Right renal cortex interstitium (tissue), 3 donors: ENCODE measurements around the gene ERC2. TPM values are rescaled to one million over a fixed set of nuclear protein-coding genes. Genes with fewer than 3 reads are reported as not detected.

Experiments
- DNase-seq, 3 donors: peaks; one replicate each; pipeline ENCODE4 v3.0.0-alpha.2; 2013; ENCODE audit warnings: low read depth in 3 of 3, low spot score in 2 of 3
- polyA plus RNA-seq, 3 donors: library from polyadenylated mRNA; unstranded; fragments of 120-200 nt; gene quantifications; one replicate each; pipeline ENCODE4 v1.2.1, GENCODE V29; 2013; ENCODE audit not compliant: insufficient read length in 3 of 3

Gene ERC2
- polyA plus RNA-seq, 3 donors = 3.5 to 4.0 (median 3.7) TPM

GRCh38 chr3:55669133-55669532 lies 799.1 kb downstream of the ERC2 start:
- DNase-seq = no peak

GRCh38 chr3:55668359-55668758 lies 799.9 kb downstream of the ERC2 start:
- no peak for DNase-seq

- DNase-seq = no peak
These were observed 803.9 kb downstream of the ERC2 start for GRCh38 chr3:55664387-55664786.

GRCh38 chr3:55662683-55663082 lies 805.6 kb downstream of the ERC2 start:
- no peak for DNase-seq

DNA sequence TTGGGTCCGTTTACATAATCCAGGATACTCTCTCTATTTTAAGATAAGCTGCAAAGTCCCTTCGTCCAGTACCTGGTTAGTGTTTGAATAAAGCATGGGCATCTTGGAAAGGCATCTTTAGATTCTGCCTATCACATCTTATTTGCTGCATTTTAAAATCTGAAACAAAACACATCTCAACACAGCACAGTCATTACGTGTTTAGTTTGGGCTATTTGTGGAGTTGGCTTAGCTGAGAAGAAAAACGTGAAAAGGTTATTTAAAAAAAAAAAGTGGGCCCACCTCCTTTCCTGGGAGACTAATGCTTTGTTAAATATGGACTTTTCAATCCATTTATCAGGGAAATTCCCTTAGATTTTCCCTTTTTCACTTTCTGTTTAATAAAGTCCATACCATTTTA lies 806.7 kb downstream of the ERC2 start:
- no peak for DNase-seq

DNA sequence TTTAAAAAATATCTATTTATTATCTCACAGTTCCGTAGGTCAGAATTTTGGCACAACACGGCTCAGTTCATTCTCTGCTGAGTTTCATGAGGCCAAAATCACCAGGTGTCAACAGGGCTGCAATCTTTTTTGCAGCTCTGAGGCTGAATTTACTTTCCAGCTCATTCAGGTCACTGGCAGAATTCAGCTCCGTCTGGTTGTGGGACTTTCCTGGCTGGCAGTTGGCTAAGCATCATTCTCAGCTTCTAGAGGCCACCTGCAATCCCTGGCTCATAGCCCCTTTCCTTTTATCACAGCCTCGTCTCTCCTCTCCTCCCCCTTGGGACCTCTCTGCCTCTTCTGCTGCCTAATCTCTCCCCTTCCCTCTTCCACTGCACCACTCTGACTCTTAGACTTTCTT lies 807.1 kb downstream of the ERC2 start:
- DNase-seq = no peak

DNA sequence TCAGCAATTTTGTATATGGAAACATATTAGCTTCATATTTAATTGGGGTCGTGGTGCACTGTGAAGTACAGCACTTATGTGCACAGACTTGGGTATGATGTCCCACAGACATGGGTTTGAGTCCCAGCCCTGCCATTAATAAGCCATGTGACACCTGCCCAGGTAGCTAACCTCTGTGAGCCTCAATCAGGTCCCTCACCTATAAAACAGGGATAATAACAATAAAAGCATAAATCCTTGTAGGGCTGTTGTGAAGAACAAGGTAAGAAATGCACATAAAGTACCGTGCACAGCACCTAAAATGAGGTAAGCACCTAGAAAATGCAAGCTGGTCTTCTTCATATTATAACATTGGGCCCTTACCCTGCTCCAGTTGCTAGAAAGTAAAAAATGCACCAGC lies 807.6 kb downstream of the ERC2 start:
- no peak for DNase-seq

- DNase-seq = no peak
These were observed 808.6 kb downstream of the ERC2 start for GRCh38 chr3:55659701-55660100.

DNA sequence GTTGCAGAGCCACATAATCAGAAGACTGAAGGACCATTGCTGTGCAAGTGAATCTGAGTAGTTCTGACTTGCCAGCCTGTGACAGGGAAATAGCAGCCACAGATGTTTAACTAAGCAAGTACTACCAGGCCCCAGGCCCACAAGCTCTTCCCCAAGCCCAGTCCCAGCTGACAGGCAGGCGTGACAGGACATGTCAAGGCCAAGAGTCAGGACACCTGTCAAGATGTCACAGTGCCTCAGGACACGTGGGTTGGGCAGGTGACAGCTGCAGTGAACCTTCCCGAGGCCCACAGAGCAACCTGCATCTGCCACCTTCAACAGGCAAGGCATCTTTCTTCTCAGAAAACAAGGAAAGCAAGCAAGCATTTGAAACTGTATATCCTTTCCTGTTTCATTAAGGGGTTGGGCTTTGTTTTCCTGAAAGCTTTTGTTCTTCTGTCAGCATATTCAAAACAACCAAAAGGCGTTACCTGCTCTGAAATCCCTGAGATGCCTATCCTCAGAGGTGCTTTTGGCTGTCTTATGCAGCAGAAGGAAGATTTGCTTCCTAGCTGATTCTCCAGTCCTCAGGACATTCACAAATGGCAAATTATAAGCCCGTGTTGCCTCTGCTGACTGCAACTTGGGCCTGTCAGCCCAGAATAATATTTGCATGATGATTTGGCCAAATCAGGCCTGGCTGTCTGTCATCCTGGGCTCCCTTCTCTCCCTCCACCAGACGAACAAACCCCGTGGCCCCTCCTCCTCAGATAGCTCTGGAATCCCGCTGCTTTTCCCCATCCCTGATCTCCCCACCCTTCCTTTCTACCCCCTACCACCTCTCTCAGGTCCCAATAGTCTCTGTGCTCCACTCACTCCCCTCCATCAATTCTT lies 809.3 kb downstream of the ERC2 start:
- DNase-seq = no peak

GRCh38 chr3:55658270-55658669 lies 810.0 kb downstream of the ERC2 start:
- DNase-seq = no peak

DNA sequence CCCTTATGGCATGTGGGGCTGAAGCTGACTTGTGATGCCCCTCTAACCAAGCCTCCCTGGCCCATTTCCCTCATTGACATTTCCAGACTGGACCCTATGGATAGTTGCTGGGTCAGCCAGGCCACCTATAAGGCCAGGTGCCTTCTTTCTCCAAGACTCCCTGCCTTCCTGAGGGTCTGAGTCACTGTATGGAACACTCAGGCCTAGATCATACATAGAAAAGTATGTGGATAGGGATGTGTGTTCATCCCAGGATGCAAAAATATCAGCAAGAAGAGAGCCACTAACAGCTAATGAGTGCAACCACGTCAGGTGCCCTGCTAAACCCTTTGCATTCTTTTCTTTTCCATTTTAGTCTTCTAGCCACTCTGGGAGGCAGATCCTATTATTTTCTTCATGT lies 812.7 kb downstream of the ERC2 start:
- no peak for DNase-seq

GRCh38 chr3:55654123-55654760 lies 814.0 kb downstream of the ERC2 start:
- DNase-seq = no peak

DNA sequence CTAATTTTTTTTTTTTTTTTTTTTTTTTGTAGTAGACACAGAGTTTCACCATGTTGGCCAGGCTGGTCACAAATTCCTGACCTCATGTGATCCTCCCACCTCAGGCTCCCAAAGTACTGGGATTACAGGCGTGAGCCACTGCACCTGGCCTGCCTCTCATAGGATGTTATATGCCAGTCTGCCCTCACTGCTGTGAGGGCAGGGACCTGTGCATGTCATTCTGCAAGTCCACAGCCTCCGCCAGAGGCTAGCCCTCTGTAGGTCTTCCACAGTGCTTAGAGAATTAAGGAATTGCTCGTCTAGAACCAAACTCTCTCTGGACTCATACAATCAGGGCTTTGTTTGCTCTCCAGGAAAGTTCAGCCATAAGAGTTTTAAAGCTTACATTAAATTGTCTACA lies 817.3 kb downstream of the ERC2 start:
- DNase-seq = no peak

DNA sequence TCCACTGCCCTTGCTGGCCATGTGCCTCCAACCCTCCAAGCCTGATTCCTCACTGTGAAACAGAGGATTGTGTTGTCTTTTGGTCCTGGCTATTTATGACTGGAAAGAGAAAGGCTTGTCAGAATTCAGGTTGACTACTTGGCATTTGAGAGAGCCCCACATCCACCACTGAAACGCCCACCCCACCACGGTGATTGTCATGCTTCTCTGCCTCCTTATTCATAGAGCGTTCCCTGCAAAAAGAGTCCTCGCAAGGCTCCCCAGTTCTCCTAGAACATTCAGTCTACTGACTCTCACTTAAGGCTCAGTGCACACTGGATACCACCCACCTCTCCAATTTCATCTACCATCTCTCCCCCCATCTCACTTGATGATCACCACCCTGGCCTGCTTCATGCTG lies 818.3 kb downstream of the ERC2 start:
- DNase-seq = no peak

DNA sequence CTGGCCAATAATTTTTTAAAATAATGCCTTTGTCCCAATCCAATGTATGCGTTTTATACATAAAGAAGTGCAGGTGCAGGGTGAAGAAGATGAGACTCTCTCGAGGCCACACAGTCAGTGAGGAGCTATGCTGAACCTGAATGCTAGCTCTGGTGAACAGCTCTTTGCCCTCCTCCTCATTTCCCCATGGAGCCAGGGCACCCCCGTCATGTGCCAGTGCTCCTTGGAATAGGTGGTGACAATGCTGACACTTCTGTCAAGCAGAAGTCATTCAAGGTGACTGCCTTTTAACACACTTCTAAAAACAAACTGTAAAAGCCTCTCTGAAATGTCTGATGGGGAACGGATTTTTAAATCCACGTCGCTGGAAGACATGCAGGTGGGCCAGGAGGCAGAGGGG lies 818.7 kb downstream of the ERC2 start:
- DNase-seq = no peak

DNA sequence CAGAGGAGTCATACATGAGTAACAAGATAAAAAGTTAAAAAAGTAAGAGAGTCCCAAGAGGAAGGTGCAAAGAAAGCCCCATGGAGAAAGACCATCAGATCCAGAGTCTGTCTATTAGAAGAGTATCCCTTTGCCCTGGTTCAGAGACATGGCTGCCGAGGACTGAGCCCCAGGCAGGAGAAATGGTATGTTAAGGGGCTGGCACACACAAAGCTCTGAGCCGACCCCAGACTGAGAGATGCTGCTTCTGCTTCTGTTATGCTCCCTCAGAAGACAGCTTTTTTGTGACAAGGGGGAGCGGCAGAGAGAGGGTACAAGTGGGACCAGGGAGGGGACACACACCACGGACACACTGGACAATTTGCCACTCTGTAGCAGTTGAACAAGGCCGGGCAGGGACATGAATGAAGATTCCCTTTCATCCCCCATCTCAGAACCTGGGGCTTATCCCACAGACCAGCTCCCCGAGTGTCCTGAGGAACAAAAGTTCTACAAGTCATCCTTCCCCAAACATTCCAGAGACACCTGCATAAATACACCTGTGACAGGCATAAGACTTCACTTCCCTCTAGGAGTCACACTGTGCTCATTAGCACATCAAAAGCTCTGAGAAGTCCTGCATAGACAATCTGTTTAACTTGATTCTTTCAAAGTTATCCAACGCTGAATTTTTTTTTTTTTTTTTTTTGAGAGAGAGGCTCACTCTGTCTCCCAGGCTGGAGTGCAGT lies 819.5 kb downstream of the ERC2 start:
- no peak for DNase-seq

DNA sequence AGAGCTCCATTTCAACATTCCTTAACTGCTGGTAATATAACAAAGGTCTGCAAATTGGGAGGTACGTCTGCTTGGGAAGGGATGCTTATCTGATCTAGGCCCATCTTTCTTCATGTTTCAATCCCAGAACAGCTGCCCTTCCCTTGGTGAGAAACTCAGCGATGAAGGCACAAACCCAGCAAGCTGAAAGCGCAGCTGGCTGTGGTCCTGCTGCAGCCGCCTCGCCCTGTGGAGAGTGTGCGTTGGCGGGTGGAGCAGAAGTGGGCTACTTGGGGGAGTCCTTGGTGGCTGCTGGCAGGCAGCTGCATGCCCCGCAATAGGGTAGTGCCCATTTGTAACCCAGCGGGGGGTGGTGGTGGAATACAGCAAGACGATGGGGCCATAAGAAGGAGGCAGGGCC lies 820.6 kb downstream of the ERC2 start:
- DNase-seq = no peak

DNA sequence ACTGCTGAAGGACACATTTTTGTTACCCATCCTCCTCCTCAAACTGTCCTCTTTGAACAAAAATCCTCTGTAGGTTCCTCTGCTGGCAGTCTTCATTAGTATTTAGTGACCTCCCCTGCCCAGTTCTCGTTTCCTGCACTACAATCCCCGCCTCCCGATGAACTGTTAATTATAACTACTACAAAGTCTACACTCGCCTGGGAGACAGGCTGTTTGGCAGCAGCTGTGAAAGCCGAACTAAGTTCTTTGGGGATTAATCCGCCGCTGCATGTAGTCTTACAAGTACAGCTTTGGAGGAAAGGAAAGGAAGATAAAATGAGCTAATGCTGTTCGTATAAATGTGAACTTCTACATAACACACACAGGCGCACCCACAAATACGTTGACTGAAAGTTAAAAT lies 821.2 kb downstream of the ERC2 start:
- no peak for DNase-seq

DNA sequence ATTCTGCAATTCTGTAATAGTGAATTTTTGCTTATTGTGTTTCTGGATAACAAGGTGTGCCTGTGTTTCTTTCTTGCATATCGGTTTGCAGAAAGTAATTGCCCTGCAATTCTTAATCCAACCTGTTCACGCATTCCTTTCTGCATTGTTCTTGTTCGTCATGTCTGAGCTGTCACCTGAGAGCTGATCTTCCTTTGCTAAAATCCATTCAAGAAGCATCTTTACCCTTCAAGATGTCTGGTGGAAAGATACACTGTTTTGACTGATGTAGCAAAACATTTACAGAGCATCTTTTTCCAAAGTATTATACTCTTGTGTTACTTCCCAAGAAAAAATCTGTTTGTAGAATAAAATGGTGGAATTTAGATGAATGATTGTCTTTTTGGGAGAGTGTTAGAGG lies 822.1 kb downstream of the ERC2 start:
- no peak for DNase-seq

- no peak for DNase-seq
These were observed 822.8 kb downstream of the ERC2 start for GRCh38 chr3:55645422-55645821.

GRCh38 chr3:55643283-55643682 lies 825.0 kb downstream of the ERC2 start:
- no peak for DNase-seq

DNA sequence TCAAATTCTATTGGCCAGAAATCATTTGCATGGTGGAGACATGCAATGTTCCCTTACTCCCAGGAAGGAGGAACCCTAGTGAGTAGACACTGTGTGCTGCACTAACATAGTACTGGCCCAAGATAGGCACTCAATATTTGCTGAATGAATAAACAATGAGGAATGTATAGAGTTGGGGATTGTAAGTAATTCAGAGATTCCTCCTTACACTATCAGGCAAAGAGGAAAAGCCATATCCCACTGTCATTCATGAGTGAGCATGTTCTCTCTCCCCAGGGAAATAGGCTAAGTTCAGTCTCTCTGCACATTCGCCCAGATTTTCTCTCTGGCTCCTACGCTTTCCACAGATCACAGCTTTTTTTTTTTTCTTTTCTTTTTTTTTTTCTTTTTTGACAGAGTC lies 826.3 kb downstream of the ERC2 start:
- DNase-seq = no peak
